A673 (cell line): ENCODE data around the gene SPACA4. TPM values are rescaled to one million over a fixed set of nuclear protein-coding genes. Genes with fewer than 3 reads are reported as not detected.

Source experiments
- Bru-seq: library from RNA; stranded (reverse); fragments of 400-500 nt; gene quantifications from one replicate; lab custom pipeline; 2021; lab: Mats Ljungman, UMichigan
- BruChase-seq, 2 experiments: library from RNA; stranded (reverse); fragments of 400-500 nt; gene quantifications; one replicate each; lab custom pipeline; 2021; lab: Mats Ljungman, UMichigan
- BruUV-seq: library from RNA; stranded (reverse); fragments of 400-500 nt; replicated peaks from 2 replicates; lab custom pipeline; 2021; lab: Mats Ljungman, UMichigan
- CTCF ChIA-PET: fragments of 300-600 bp; sonication (Branson Sonifier 250); formaldehyde crosslinking; loops from one replicate; lab custom pipeline; 2022; ENCODE audit warnings: antibody characterized with exemption; lab: Charles Lee
- POLR2A ChIA-PET: fragments of 300-600 bp; sonication (Branson Sonifier 250); formaldehyde crosslinking; loops from one replicate; lab custom pipeline; 2022; ENCODE audit warnings: antibody characterized with exemption; ENCODE audit not compliant: low non-redundant PET; lab: Charles Lee
- DNase-seq: peaks from one replicate; pipeline ENCODE4 v3.0.0-alpha.2; 2015; ENCODE audit warnings: low spot score
- H3K27ac ChIP-seq: fragments of 200-600 bp; sonication (generic); 2 replicates; pipeline ENCODE4 v1.5.1; 2016; ENCODE audit warnings: mixed run types, low read depth, mild to moderate bottlenecking, mixed read lengths, antibody characterized with exemption, low read length; ENCODE audit not compliant: poor library complexity, severe bottlenecking
- H3K27me3 ChIP-seq: fragments of 200-600 bp; sonication (generic); replicated peaks from 2 replicates; pipeline ENCODE4 v1.6.1; 2017; ENCODE audit warnings: mixed run types, low read depth, mild to moderate bottlenecking, mixed read lengths, antibody characterized with exemption, low read length; ENCODE audit not compliant: insufficient read depth, poor library complexity
- H3K36me3 ChIP-seq: fragments of 200-600 bp; sonication (generic); 2 replicates; pipeline ENCODE4 v1.6.1; 2016; ENCODE audit warnings: mixed run types, mild to moderate bottlenecking, mixed read lengths, antibody characterized with exemption, low read length; ENCODE audit not compliant: insufficient read depth, poor library complexity, severe bottlenecking
- H3K4me1 ChIP-seq: fragments of 200-600 bp; sonication (generic); 2 replicates; pipeline ENCODE4 v1.6.1; 2017; ENCODE audit warnings: mixed run types, mild to moderate bottlenecking, mixed read lengths, antibody characterized with exemption, low read length; ENCODE audit not compliant: insufficient read depth, poor library complexity, severe bottlenecking
- H3K4me3 ChIP-seq: fragments of 200-600 bp; sonication (generic); 2 replicates; pipeline ENCODE4 v1.5.1; 2016; ENCODE audit warnings: low read depth, mixed run types, mild to moderate bottlenecking, mixed read lengths, low read length; ENCODE audit not compliant: poor library complexity, severe bottlenecking
- H3K9me3 ChIP-seq: fragments of 200-600 bp; sonication (generic); 2 replicates; pipeline ENCODE4 v1.6.1; 2016; ENCODE audit warnings: mixed run types, low read depth, mild to moderate bottlenecking, mixed read lengths, antibody characterized with exemption, low read length; ENCODE audit not compliant: poor library complexity, severe bottlenecking
- CTCF ChIP-seq: fragments of 300-800, 200-600 bp; sonication (generic); conservative IDR thresholded peaks from 2 replicates; pipeline ENCODE4 v1.5.1; 2017; ENCODE audit warnings: low read depth, mild to moderate bottlenecking, antibody characterized with exemption, low read length, moderate library complexity, mixed read lengths
- EZH2 ChIP-seq: fragments of 200-600 bp; sonication (generic); IDR thresholded peaks from 2 replicates; pipeline ENCODE4 v1.6.1; 2017; ENCODE audit warnings: borderline replicate concordance, low read depth, mild to moderate bottlenecking, mixed read lengths, antibody characterized with exemption, low read length; ENCODE audit not compliant: poor library complexity, severe bottlenecking
- intact Hi-C: fragments of 100-400 bp; cut with micrococcal nuclease; formaldehyde crosslinking; loops from one replicate; pipeline ENCODE4 v1.10.0; 2022; ENCODE audit not compliant: unreplicated experiment
- long read RNA-seq: library from polyadenylated mRNA; stranded (forward); transcript quantifications from one replicate; pipeline ENCODE4 v2.0.0, GENCODE V29; 2022
- total RNA-seq: library from RNA; stranded (reverse); gene quantifications from 2 replicates; pipeline ENCODE4 v1.2.3, GENCODE V29; 2021

The SPACA4 gene
- total RNA-seq (not detected in 2 replicates), Bru-seq, nascent RNA (not detected), BruChase-seq, experiment 1, labeled RNA remaining after a 2-hour chase (not detected), BruChase-seq, experiment 2, labeled RNA remaining after a 6-hour chase (not detected)
- long read RNA-seq: 0 reads

- no TSS peak for BruUV-seq
- no peak within 1 kb of the TSS for H3K27ac ChIP-seq
- no peaks in the 10 kb centered on the region for H3K27me3 ChIP-seq
- POLR2A ChIA-PET: no interaction called here
- no peaks in the 10 kb centered on the region for H3K4me1 ChIP-seq
- no peaks in the 10 kb centered on the region for H3K36me3 ChIP-seq
- DNase-seq: no peak
- CTCF ChIA-PET: interaction anchor here (1.4 kb wide), 1 partner anchor 13 kb away, joined by 3 read pairs; the partner anchor contains the start of genes RPL18 and SPHK2
- H3K4me3 ChIP-seq: no peak within 1 kb of the TSS
- TF ChIP-seq EZH2: no peak
- TF ChIP-seq CTCF: no peak
- intact Hi-C loops: no loop called here
- H3K9me3 ChIP-seq: no peaks in the 10 kb centered on the region
Observed at GRCh38 chr19:48606463-48607358, at the start of gene SPACA4. Gene SPACA4, plus strand, starts transcription at chr19:48606742. Its CDS starts 237 bp downstream, at chr19:48606979.

- ChIA-PET CTCF (interaction anchor here (0.6 kb wide), 1 partner anchor 846 kb away, joined by 5 read pairs; no protein-coding TSS in a partner anchor), POLR2A (interaction anchor here (0.6 kb wide), 1 partner anchor 330 kb away, joined by 3 read pairs; no protein-coding TSS in a partner anchor)
- intact Hi-C loops: no loop called here
- DNase-seq: no peak
- Histone ChIP-seq H3K36me3 (no peaks in the 10 kb centered on the region), H3K9me3 (no peaks in the 10 kb centered on the region), H3K27ac (no peak overlapping the region), H3K27me3 (no peaks in the 10 kb centered on the region), H3K4me3 (no peak overlapping the region), H3K4me1 (no peaks in the 10 kb centered on the region)
- no peak for TF ChIP-seq EZH2
- no peak for TF ChIP-seq CTCF
- no TSS peak for BruUV-seq
Observed at GRCh38 chr19:48556825-48557224, 49.7 kb upstream of the SPACA4 start.

GRCh38 chr19:48558018-48558684 is 48.4 kb upstream of the SPACA4 start:
- no peaks in the 10 kb centered on the region for H3K27me3 ChIP-seq
- intact Hi-C loops: no loop called here
- POLR2A ChIA-PET: no interaction called here
- H3K36me3 ChIP-seq: no peaks in the 10 kb centered on the region
- TF ChIP-seq CTCF (no peak), EZH2 (no peak)
- CTCF ChIA-PET: no interaction called here
- no peak overlapping the region for H3K27ac ChIP-seq
- no TSS peak for BruUV-seq
- no peaks in the 10 kb centered on the region for H3K4me1 ChIP-seq
- H3K9me3 ChIP-seq: no peaks in the 10 kb centered on the region
- no peak for DNase-seq
- no peak overlapping the region for H3K4me3 ChIP-seq
